Tibial artery (tissue), 4 donors: Measurements from ENCODE around the gene SP6.

Source experiments
- DNase-seq, 2 donors: peaks; one replicate each; pipeline ENCODE4 v3.0.0-alpha.2; 2019
- H3K27ac ChIP-seq, 2 donors: fragments of 200-600 bp; sonication (generic) in 1 of 2; 1 replicate in 1 of 2; 2 replicates in 1 of 2; pipeline ENCODE4 v1.5.1; 2018 to 2019; ENCODE audit warnings: mild to moderate bottlenecking in 1 of 2
- H3K27me3 ChIP-seq, 2 donors: fragments of 200-600 bp; sonication (generic) in 1 of 2; one replicate each; pipeline versions ENCODE4 v1.5.1 to v1.6.0; 2016 to 2019
- H3K36me3 ChIP-seq, 3 donors: fragments of 200-600 bp; sonication (generic) in 2 of 3; one replicate each; pipeline ENCODE4 v1.5.1; 2016 to 2019; ENCODE audit warnings: mild to moderate bottlenecking in 2 of 3
- H3K4me1 ChIP-seq, 4 donors: fragments of 200-600 bp; sonication (generic) in 2 of 4; 1 replicate in 3 of 4; 2 replicates in 1 of 4; pipeline ENCODE4 v1.5.1; 2016 to 2019
- H3K4me3 ChIP-seq, 2 donors: fragments of 200-600 bp; sonication (generic) in 1 of 2; 1 replicate in 1 of 2; 2 replicates in 1 of 2; pipeline ENCODE4 v1.5.1; 2018 to 2019; ENCODE audit warnings: mild to moderate bottlenecking in 2 of 2
- H3K9me3 ChIP-seq, 3 donors: fragments of 200-600 bp; sonication (generic) in 1 of 3; one replicate each; pipeline ENCODE4 v1.5.1; 2016 to 2019
- CTCF ChIP-seq, 2 experiments: fragments of 200-600 bp in 1 of 2; fragments of 450-650 bp in 1 of 2; IDR thresholded peaks; one replicate each; pipeline ENCODE4 v1.5.1; 2017 to 2019; ENCODE audit warnings: antibody characterized with exemption in 2 of 2, mild to moderate bottlenecking in 1 of 2, moderate library complexity in 1 of 2
- intact Hi-C: fragments of 100-400 bp; cut with DNase I; formaldehyde crosslinking; loops from one replicate; pipeline ENCODE4 v1.15.0; 2023; ENCODE audit warnings: low total_unique reads

SP6 gene

GRCh38 chr17:47856830-47857229, 5.9 kb upstream of the SP6 start:
- Histone ChIP-seq H3K27ac (no peak overlapping the region), H3K27me3 (peaks cover 4 to 92% of the 10 kb centered on the region in 2 donors), H3K9me3 (no peaks in the 10 kb centered on the region), H3K4me3 (no peak overlapping the region), H3K4me1 (peaks cover 0 to 2% (median under 1%) of the 10 kb centered on the region in 4 donors), H3K36me3 (no peaks in the 10 kb centered on the region)
- no peak for TF ChIP-seq CTCF (IDR thresholded peaks at IDR 0.05)
- no peak for DNase-seq
- intact Hi-C loops, result no loop called here

GRCh38 chr17:47855737-47856136, 4.8 kb upstream of the SP6 start:
- peaks cover 0 to 13% (median 11%) of the 10 kb centered on the region in 4 donors for H3K4me1 ChIP-seq
- H3K9me3 ChIP-seq, result no peaks in the 10 kb centered on the region
- H3K27ac ChIP-seq, result no peak overlapping the region
- DNase-seq, result no peak
- peaks cover 4 to 93% of the 10 kb centered on the region in 2 donors for H3K27me3 ChIP-seq
- intact Hi-C loops, result no loop called here
- H3K36me3 ChIP-seq, result no peaks in the 10 kb centered on the region
- no peak overlapping the region for H3K4me3 ChIP-seq
- TF ChIP-seq CTCF (IDR thresholded peaks at IDR 0.05), result no peak

- Histone ChIP-seq H3K9me3 (no peaks in the 10 kb centered on the region), H3K4me1 (peaks cover 0 to 16% (median 12%) of the 10 kb centered on the region in 4 donors), H3K27ac (no peak overlapping the region), H3K27me3 (peaks cover 4 to 99% of the 10 kb centered on the region in 2 donors), H3K36me3 (no peaks in the 10 kb centered on the region), H3K4me3 (no peak overlapping the region)
- intact Hi-C loops, result no loop called here
- DNase-seq, result no peak
- no peak for TF ChIP-seq CTCF (IDR thresholded peaks at IDR 0.05)
Observed at GRCh38 chr17:47853616-47854015, 2.7 kb upstream of the SP6 start.

GRCh38 chr17:47852113-47852949, 1.4 kb upstream of the SP6 start:
- TF ChIP-seq CTCF (IDR thresholded peaks at IDR 0.05), result no peak
- Histone ChIP-seq H3K36me3 (no peaks in the 10 kb centered on the region), H3K4me1 (peaks cover 0 to 21% (median 15%) of the 10 kb centered on the region in 4 donors), H3K4me3 (no peak overlapping the region), H3K9me3 (no peaks in the 10 kb centered on the region), H3K27me3 (peaks cover 4 to 100% of the 10 kb centered on the region in 2 donors), H3K27ac (no peak overlapping the region)
- no peak for DNase-seq
- intact Hi-C loops, result no loop called here

GRCh38 chr17:47851764-47852112, 775 bp upstream of the SP6 start:
- intact Hi-C loops, result no loop called here
- no peaks in the 10 kb centered on the region for H3K9me3 ChIP-seq
- peaks cover 4 to 100% of the 10 kb centered on the region in 2 donors for H3K27me3 ChIP-seq
- peaks cover 0 to 27% (median 18%) of the 10 kb centered on the region in 4 donors for H3K4me1 ChIP-seq
- H3K36me3 ChIP-seq, result no peaks in the 10 kb centered on the region
- no peak for DNase-seq
- H3K4me3 ChIP-seq, result no peak overlapping the region
- H3K27ac ChIP-seq, result no peak overlapping the region
- TF ChIP-seq CTCF (IDR thresholded peaks at IDR 0.05), result no peak
